B cell (primary cell): ENCODE data around the gene SGCA.

Source experiments
- EZH2 ChIP-seq: IDR thresholded peaks from 2 replicates; pipeline ENCODE4 v1.6.1; 2012; ENCODE audit warnings: borderline replicate concordance, low read depth, mild to moderate bottlenecking, moderate library complexity, low read length; ENCODE audit not compliant: insufficient read depth, poor library complexity, severe bottlenecking
- TF ChIP-seq, protein P1 (sequence below): fragments of 200-600 bp; IDR thresholded peaks from one replicate; pipeline ENCODE4 v1.8.0; 2022; ENCODE audit warnings: antibody characterized with exemption, mild to moderate bottlenecking

DNA sequence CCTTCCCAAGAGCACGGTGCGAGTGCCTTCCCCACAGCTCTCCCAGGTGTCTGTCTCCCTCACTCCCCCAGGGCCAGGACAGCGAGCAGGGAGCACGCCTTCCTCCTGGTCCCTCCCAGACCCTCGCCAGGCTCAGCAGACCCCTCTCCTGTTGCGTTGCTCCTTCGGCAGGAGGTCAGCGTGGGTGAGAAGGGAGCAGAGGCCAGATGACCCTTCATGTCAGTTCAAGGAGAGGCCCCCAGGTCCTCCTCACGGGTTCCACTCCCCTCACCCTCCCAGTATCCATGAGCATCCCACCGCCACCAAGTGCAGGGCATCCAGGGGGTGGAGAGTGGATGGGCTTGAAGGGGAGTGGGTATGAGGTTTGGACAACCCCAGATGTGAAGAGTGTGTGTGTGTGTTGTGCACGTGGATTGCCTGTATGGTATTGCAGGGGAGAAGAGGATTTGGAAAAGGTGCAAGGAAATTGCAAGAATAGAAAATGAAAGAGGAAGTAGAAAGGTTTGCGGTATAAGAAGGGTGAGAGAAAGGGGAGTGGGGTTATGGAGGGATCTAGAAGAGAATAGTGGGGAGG lies 17.7 kb downstream of the SGCA start:
- TF ChIP-seq, protein P1, sequence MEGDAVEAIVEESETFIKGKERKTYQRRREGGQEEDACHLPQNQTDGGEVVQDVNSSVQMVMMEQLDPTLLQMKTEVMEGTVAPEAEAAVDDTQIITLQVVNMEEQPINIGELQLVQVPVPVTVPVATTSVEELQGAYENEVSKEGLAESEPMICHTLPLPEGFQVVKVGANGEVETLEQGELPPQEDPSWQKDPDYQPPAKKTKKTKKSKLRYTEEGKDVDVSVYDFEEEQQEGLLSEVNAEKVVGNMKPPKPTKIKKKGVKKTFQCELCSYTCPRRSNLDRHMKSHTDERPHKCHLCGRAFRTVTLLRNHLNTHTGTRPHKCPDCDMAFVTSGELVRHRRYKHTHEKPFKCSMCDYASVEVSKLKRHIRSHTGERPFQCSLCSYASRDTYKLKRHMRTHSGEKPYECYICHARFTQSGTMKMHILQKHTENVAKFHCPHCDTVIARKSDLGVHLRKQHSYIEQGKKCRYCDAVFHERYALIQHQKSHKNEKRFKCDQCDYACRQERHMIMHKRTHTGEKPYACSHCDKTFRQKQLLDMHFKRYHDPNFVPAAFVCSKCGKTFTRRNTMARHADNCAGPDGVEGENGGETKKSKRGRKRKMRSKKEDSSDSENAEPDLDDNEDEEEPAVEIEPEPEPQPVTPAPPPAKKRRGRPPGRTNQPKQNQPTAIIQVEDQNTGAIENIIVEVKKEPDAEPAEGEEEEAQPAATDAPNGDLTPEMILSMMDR = no peak
- TF ChIP-seq EZH2 = no peak
